ENCODE measurements around the gene TMEM135.

The TMEM135 gene

GRCh38 chr11:87176044-87176443, 138.3 kb downstream of the TMEM135 start:
- Histone ChIP-seq H3K18ac (ENCODE audit: low read depth in 1 of 2, low read length in 2 of 2) (no peak overlapping the region), H3K9me3 (ENCODE audit: control insufficient read depth, low read length) (no peaks in the 10 kb centered on the region), H3K36me3 (ENCODE audit: control insufficient read depth in 1 of 2, insufficient read depth in 2 of 2, low read depth in 1 of 2, low read length in 2 of 2) (peaks cover 0 to 13% of the 10 kb centered on the region in 2 experiments), H3K4me1 (ENCODE audit: control insufficient read depth, insufficient read depth, low read depth, low read length) (no peaks in the 10 kb centered on the region), H3K4ac (ENCODE audit: low read depth in 1 of 2, low read length in 2 of 2) (no peak overlapping the region), H3K79me1 (replicated peaks; ENCODE audit: low read length, poor library complexity, severe bottlenecking) (peaks cover 14% of the 10 kb centered on the region), H2BK12ac (ENCODE audit: low read length in 2 of 2) (no peak overlapping the region), H3K4me3 (ENCODE audit: insufficient read depth in 1 of 2, low read depth in 1 of 2, low read length in 2 of 2) (no peak overlapping the region), H3K27me3 (ENCODE audit: control insufficient read depth in 1 of 2, insufficient read depth in 1 of 2, low read length in 2 of 2) (no peaks in the 10 kb centered on the region), H4K91ac (ENCODE audit: low read length) (no peak overlapping the region), H2BK120ac (ENCODE audit: low read depth, low read length) (no peak overlapping the region), H2BK5ac (ENCODE audit: low read depth, low read length, poor library complexity, severe bottlenecking) (no peak overlapping the region), H3K9ac (ENCODE audit: low read length) (no peak overlapping the region), H3K4me2 (ENCODE audit: low read length, poor library complexity, severe bottlenecking) (no peak overlapping the region), H2AK5ac (ENCODE audit: low read length, severe bottlenecking) (no peak overlapping the region), H3K27ac (ENCODE audit: low read length, poor library complexity, severe bottlenecking) (no peak overlapping the region), H3K23ac (ENCODE audit: low read length in 2 of 2) (no peak overlapping the region), H2BK15ac (ENCODE audit: low read depth, poor library complexity, severe bottlenecking) (no peak overlapping the region), H2AFZ (ENCODE audit: low read depth, low read length) (no peak overlapping the region), H4K8ac (ENCODE audit: low read length) (no peak overlapping the region), H3K14ac (ENCODE audit: low read length in 2 of 2) (no peak overlapping the region)
- WGBS: 39% methylated on average over 2 of the region's 2 CpGs
- no peak for DNase-seq

GRCh38 chr11:87179621-87180020, 141.9 kb downstream of the TMEM135 start:
- H3K9me3 ChIP-seq (ENCODE audit: control insufficient read depth, low read length): no peaks in the 10 kb centered on the region

GRCh38 chr11:87180742-87181141, 143.0 kb downstream of the TMEM135 start:
- DNase-seq: peak; percentile 24
- H3K79me1 ChIP-seq (replicated peaks; ENCODE audit: low read length, poor library complexity, severe bottlenecking): peaks cover 9% of the 10 kb centered on the region
- no peak overlapping the region for H4K8ac ChIP-seq (ENCODE audit: low read length)
- no peak overlapping the region for H2BK12ac ChIP-seq (ENCODE audit: low read length in 2 of 2)
- no peaks in the 10 kb centered on the region for H3K27me3 ChIP-seq (ENCODE audit: control insufficient read depth in 1 of 2, insufficient read depth in 1 of 2, low read length in 2 of 2)
- H2AFZ ChIP-seq (ENCODE audit: low read depth, low read length): no peak overlapping the region
- no peaks in the 10 kb centered on the region for H3K4me1 ChIP-seq (ENCODE audit: control insufficient read depth, insufficient read depth, low read depth, low read length)
- no peak overlapping the region for H3K23ac ChIP-seq (ENCODE audit: low read length in 2 of 2)
- no peak overlapping the region for H4K91ac ChIP-seq (ENCODE audit: low read length)
- 91% methylated on average over 2 of the region's 2 CpGs for WGBS
- H2AK5ac ChIP-seq (ENCODE audit: low read length, severe bottlenecking): no peak overlapping the region
- no peak overlapping the region for H3K18ac ChIP-seq (ENCODE audit: low read depth in 1 of 2, low read length in 2 of 2)
- no peak overlapping the region for H3K14ac ChIP-seq (ENCODE audit: low read length in 2 of 2)
- no peak overlapping the region for H3K4me3 ChIP-seq (ENCODE audit: insufficient read depth in 1 of 2, low read depth in 1 of 2, low read length in 2 of 2)
- H3K9me3 ChIP-seq (ENCODE audit: control insufficient read depth, low read length): no peaks in the 10 kb centered on the region
- no peak overlapping the region for H3K9ac ChIP-seq (ENCODE audit: low read length)
- H3K4ac ChIP-seq (ENCODE audit: low read depth in 1 of 2, low read length in 2 of 2): no peak overlapping the region
- no peak overlapping the region for H2BK15ac ChIP-seq (ENCODE audit: low read depth, poor library complexity, severe bottlenecking)
- no peak overlapping the region for H3K27ac ChIP-seq (ENCODE audit: low read length, poor library complexity, severe bottlenecking)
- no peak overlapping the region for H3K4me2 ChIP-seq (ENCODE audit: low read length, poor library complexity, severe bottlenecking)
- H3K36me3 ChIP-seq (ENCODE audit: control insufficient read depth in 1 of 2, insufficient read depth in 2 of 2, low read depth in 1 of 2, low read length in 2 of 2): peaks cover 0 to 13% of the 10 kb centered on the region in 2 experiments
- H2BK5ac ChIP-seq (ENCODE audit: low read depth, low read length, poor library complexity, severe bottlenecking): no peak overlapping the region
- H2BK120ac ChIP-seq (ENCODE audit: low read depth, low read length): no peak overlapping the region

More at GRCh38 chr11:87179621-87180020, 141.9 kb downstream of the TMEM135 start:
- Histone ChIP-seq H3K18ac (ENCODE audit: low read depth in 1 of 2, low read length in 2 of 2) (no peak overlapping the region), H2AFZ (ENCODE audit: low read depth, low read length) (no peak overlapping the region), H3K14ac (ENCODE audit: low read length in 2 of 2) (no peak overlapping the region), H2BK120ac (ENCODE audit: low read depth, low read length) (no peak overlapping the region), H2BK12ac (ENCODE audit: low read length in 2 of 2) (no peak overlapping the region), H2AK5ac (ENCODE audit: low read length, severe bottlenecking) (no peak overlapping the region), H4K91ac (ENCODE audit: low read length) (no peak overlapping the region), H3K4me2 (ENCODE audit: low read length, poor library complexity, severe bottlenecking) (no peak overlapping the region), H4K8ac (ENCODE audit: low read length) (no peak overlapping the region), H3K4ac (ENCODE audit: low read depth in 1 of 2, low read length in 2 of 2) (no peak overlapping the region), H3K4me3 (ENCODE audit: insufficient read depth in 1 of 2, low read depth in 1 of 2, low read length in 2 of 2) (no peak overlapping the region), H3K23ac (ENCODE audit: low read length in 2 of 2) (no peak overlapping the region), H3K27me3 (ENCODE audit: control insufficient read depth in 1 of 2, insufficient read depth in 1 of 2, low read length in 2 of 2) (no peaks in the 10 kb centered on the region), H3K79me1 (replicated peaks; ENCODE audit: low read length, poor library complexity, severe bottlenecking) (peaks cover 9% of the 10 kb centered on the region), H3K4me1 (ENCODE audit: control insufficient read depth, insufficient read depth, low read depth, low read length) (no peaks in the 10 kb centered on the region), H3K9ac (ENCODE audit: low read length) (no peak overlapping the region), H2BK15ac (ENCODE audit: low read depth, poor library complexity, severe bottlenecking) (no peak overlapping the region), H3K36me3 (ENCODE audit: control insufficient read depth in 1 of 2, insufficient read depth in 2 of 2, low read depth in 1 of 2, low read length in 2 of 2) (peaks cover 0 to 13% of the 10 kb centered on the region in 2 experiments), H3K27ac (ENCODE audit: low read length, poor library complexity, severe bottlenecking) (no peak overlapping the region), H2BK5ac (ENCODE audit: low read depth, low read length, poor library complexity, severe bottlenecking) (no peak overlapping the region)
- no CpG with 5 or more reads among the region's 1 CpG for WGBS
- peak; percentile 49 for DNase-seq

- WGBS: 100% methylated on average over 2 of the region's 3 CpGs
- Histone ChIP-seq H3K9me3 (ENCODE audit: control insufficient read depth, low read length) (no peaks in the 10 kb centered on the region), H3K23ac (ENCODE audit: low read length in 2 of 2) (no peak overlapping the region), H3K14ac (ENCODE audit: low read length in 2 of 2) (no peak overlapping the region), H2BK120ac (ENCODE audit: low read depth, low read length) (no peak overlapping the region), H3K4ac (ENCODE audit: low read depth in 1 of 2, low read length in 2 of 2) (no peak overlapping the region), H3K9ac (ENCODE audit: low read length) (no peak overlapping the region), H2BK15ac (ENCODE audit: low read depth, poor library complexity, severe bottlenecking) (no peak overlapping the region), H3K4me2 (ENCODE audit: low read length, poor library complexity, severe bottlenecking) (no peak overlapping the region), H2AFZ (ENCODE audit: low read depth, low read length) (no peak overlapping the region), H2BK12ac (ENCODE audit: low read length in 2 of 2) (no peak overlapping the region), H4K8ac (ENCODE audit: low read length) (no peak overlapping the region), H3K27ac (ENCODE audit: low read length, poor library complexity, severe bottlenecking) (no peak overlapping the region), H3K18ac (ENCODE audit: low read depth in 1 of 2, low read length in 2 of 2) (no peak overlapping the region), H3K79me1 (replicated peaks; ENCODE audit: low read length, poor library complexity, severe bottlenecking) (peaks cover 8% of the 10 kb centered on the region), H2AK5ac (ENCODE audit: low read length, severe bottlenecking) (no peak overlapping the region), H3K4me1 (ENCODE audit: control insufficient read depth, insufficient read depth, low read depth, low read length) (no peaks in the 10 kb centered on the region), H2BK5ac (ENCODE audit: low read depth, low read length, poor library complexity, severe bottlenecking) (peak overlapping the region; percentile 44), H3K36me3 (ENCODE audit: control insufficient read depth in 1 of 2, insufficient read depth in 2 of 2, low read depth in 1 of 2, low read length in 2 of 2) (peaks cover 0 to 13% of the 10 kb centered on the region in 2 experiments), H4K91ac (ENCODE audit: low read length) (no peak overlapping the region), H3K4me3 (ENCODE audit: insufficient read depth in 1 of 2, low read depth in 1 of 2, low read length in 2 of 2) (no peak overlapping the region), H3K27me3 (ENCODE audit: control insufficient read depth in 1 of 2, insufficient read depth in 1 of 2, low read length in 2 of 2) (no peaks in the 10 kb centered on the region)
- no peak for DNase-seq
Measured at GRCh38 chr11:87181143-87181542, 143.4 kb downstream of the TMEM135 start.

Data from mesenchymal stem cell (in vitro differentiated cells and primary cell).